CD4-positive, alpha-beta T cell treated with Interleukin-12 subunit alpha and Interleukin-12 subunit beta, for 1 hour (primary cell): ENCODE results near the gene EFNA5.

Source experiments
- DNase-seq: peaks from one replicate; pipeline ENCODE4 v3.0.0-alpha.2; 2020

EFNA5 gene

DNA sequence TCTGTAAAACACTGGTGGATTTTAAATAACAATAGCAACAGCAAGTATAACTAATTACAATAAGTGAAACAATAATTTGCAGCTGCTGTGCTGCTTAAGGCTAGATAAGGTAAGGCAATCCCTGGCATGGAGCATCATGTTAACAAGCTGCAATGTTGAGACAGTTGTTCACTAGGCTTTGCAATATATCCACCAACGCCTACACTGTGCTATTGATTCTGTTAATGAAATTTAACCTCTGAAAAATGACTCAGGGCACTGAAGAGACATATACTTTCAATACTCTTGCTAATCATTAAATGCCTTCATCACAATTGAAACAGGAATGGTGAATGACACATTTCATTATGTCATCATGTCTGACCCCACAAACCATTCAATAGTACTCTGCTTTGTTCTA is 255.0 kb downstream of the EFNA5 start:
- DNase-seq: no peak

DNA sequence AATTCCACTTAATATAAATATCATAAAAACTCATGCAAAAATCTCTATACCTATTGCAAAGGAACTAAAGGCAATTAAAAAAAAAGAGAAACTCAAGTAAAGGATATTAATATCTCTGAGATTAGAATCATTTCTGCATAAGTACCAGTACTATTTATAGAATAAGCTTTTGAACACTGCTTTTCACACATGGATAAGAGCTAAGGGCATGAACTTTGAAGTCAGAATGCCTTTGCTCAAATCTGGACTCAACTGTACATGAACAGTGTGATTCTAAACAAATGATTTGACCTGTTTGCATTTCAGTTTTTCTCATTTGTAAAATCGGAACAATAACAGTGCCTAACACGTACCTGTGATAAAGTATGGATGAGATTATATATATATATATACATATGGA is 255.9 kb downstream of the EFNA5 start:
- no peak for DNase-seq

DNA sequence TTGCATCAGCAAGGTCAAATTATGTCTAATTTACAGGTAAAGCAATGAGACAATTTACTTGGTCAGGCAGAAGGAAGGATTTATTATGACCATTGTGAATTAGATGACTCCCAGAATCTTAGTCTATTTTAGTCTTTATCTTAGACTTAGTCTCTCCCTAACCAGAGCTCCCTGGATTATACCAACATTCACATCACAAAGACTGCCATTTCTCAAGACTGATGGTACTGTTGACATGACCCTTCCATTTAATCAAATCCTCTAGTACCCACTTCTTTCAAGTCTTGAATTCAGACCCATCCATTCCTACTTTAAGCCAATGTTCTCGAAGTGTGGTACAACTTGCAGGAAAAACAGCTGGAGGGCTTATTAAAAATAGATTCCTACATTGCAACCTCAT is 257.0 kb downstream of the EFNA5 start:
- no peak for DNase-seq

DNA sequence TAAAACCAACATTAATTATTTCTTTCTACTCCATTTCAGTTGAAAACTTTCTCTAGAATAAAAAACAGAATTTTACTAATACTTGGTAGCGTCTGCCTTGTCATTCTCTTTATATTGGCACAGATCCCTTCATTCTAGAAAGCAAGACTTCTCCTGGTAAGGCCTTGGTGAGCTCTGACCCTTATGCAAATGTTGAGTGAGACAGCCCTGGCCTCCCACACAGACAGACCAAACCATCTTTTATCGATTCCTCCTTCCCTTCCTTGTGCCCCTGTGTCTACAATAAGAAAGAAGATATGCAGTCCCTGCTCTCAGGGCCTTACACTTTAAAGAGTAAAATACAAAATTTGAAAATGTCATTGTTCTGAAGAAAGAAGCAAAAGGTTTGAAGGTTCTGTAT is 262.2 kb downstream of the EFNA5 start:
- DNase-seq: no peak

DNA sequence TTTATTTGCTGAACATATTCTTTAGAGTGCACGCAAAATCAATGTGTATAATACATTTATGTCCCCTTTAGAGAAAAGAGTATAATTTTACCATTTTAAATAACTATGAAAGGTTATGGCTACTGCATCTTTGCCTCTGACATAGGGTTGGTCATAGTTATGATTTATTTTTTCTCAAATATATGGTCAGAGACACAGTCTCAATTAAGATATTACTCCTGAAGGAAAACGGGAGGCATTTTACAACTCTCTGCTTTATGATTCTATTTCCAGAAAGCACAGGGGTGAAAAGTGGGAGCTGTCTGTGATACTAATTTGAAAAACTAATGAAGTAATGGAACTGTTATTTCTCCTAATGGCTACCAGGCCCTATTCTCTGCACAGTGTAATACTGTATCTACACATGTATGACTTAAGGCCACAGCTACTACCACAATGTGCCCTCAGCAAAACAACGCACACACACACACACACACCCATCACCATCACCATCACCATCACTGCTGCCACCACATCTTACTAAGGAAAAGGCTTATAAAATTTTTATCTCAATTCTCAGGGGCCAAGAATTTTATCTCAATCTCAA is 262.9 kb downstream of the EFNA5 start:
- DNase-seq: no peak

DNA sequence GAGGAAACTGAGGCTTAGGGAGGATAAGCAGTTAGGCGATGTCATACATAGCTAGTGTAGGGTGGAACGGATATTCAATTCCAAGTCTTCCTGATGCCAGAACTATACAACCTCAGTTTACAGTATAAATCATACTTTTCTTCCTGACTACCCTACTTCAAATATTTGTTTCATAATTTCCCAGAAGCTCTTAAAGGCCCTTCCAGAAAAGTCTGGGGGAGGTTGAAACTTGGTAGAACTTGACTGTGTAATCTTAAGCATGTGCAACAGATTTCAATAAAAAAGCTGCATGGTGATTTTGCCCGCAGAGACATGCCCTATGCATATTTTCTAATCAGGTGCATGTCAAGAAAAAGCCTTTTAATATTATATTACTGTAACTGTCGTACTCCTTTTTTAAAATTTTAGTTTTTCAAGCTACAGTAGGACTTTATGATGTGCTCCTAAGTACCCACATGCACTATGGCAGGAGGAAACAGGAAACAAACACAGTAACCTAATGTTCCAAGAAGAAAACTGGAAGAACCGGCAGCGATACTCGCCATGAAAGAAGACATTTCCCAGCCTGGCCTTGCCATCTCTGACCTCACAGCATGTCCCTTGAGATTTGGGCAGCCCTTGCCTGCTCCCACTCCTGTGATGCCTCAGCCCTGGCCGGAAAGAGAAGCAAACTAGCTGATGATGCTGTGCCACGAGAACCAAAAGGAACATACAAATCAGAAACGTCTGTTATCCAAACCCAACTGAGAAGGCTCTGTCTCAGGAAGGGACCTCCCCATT is 266.0 kb downstream of the EFNA5 start:
- no peak for DNase-seq

DNA sequence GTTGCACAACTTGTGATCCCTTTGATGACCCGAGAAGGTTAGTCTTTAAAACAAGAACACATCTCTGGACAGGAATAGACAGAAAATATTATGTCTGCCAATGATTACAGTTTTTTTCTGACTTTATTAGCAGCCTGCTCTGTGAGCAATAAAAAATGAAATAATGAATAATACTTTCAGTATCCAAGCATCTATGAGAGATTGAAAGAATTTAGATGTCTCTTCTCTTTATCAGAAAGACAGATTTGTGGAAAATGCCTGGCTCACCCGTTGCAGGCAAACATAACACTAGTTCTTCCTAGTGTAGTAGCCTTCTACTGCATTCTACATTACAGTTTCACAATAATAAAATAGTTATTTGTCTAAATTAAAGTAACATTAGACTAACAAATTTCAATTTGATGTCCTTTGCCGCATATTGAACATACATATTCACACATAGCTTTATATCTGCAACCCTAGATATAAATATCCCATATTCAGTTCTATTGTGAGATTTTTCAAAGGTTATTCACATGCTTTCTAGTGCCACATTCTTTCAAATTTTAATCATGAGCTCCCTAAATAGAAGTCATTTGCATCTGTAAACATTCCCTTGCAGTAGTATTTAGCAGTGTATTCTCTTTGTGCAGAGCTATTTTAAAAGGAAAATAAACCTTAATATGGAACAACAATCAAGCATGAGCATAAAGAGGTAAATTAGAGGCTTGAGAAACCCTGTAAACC is 267.3 kb downstream of the EFNA5 start:
- DNase-seq: no peak

DNA sequence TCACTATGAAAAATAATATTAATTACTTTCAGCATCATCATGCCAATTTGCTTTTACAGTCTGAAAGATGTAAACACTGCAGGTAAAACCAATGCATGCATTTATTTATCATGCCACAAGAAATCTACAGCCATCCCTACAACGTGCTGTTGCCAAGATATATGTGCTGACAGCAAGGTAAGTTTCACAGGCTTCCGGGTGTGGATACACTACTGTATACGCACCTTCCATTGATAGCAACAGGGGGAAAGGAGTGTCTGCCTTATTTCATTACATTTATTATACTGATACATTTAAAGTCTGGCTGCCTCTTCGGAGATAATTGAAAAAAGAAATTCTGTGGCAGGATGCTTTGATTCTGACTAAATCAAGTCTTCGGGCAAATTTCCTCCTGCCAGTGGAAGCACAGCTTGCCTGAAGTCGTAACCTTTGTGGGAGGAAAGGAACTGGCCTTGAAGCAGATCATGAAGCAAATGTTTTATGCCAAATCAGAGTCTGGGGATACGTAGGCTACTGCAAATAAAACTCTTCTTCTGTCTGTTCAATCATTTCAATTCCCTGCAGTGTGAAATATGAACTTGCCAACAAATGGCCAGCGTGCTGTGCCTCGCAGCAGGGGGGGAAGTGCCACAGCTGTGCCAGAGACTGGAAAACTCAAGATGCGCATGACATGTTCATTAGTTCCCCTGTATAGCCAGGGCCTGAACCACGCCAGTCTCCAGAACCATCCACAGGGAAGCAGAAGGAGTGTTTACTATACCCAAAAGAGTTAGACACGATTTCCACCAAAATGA is 268.1 kb downstream of the EFNA5 start:
- DNase-seq: no peak

DNA sequence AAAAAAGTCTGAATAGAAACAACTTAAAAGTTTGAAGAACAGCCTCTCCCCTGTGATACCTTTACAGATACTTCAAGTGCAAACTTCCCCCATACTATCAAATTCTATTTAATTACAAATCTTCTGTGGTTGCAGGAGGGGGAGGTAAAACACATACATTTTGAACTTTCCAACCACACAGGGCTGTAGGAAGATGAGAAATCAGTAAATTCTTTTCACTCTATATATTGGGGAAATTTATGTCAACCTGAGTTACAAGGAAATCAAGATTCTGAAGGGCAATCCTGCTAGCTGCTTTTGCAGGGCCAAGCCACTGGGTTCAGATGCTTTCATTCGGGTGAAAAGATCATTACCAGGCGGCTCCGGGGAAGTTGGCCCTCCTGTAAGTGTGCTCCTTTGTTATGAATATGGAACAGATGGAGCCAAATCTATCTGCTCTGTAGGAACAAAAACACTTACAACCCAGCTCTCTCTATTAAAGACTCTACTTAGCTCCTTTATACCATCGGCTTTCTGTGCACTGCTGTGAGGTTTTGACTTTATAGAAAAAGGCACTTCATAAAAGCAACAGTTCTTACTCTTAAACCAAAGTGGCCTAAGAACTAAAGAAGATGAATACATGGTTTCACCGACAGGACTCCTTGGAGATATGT is 269.1 kb downstream of the EFNA5 start:
- DNase-seq: no peak

DNA sequence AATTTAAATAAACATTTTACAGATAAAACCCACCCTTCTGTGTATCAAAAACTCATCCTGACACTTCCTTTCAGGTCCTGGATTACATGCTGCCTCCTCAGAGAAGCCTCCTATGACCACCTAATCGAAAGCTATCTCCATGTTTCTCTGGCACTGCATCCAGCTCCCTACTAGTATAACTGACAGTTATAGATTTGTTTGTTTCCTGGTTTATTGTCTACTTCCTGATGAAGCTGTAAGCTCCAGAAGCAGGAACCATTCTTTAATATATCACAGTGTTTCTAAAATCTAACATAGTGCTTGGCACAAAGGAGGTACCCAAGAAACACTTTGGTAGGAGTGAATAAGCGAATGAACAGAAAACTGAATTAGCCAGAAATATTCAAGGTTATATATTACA is 270.4 kb downstream of the EFNA5 start:
- no peak for DNase-seq

DNA sequence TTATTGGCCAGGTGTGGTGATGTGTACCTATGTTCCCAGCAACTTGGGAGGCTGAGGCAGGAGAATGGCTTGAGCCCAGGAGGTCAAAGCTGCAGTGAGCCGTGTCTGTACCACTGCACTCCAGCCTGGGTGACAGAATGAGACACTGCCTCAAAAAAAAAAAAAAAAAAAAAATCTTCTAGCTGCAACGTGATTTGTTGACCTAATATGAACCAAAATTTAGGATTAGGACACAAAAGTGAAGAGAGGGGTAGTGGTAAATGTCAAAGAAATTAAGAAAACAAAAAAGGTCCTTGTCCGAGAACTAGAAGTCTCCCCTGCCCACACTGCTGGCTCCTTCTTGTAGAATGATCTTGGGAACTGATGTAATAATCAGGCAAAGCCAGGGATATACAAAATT is 272.0 kb downstream of the EFNA5 start:
- DNase-seq: no peak

DNA sequence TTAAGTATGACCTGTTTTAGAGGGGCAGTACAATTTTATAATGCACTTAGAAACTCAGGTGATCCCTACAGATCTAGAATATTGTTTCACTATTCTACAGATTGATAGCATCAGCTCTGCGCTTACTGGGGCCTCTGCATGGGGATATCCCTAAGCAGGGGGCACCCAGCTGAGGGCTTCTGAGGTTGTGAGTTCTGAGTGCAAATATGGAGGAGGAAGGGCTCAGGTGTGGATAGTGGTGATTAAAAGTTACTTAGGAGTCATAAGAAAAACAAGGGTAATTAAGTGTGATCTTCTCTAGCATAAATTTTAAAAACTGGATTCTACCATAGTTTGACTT is 274.4 kb downstream of the EFNA5 start:
- no peak for DNase-seq

DNA sequence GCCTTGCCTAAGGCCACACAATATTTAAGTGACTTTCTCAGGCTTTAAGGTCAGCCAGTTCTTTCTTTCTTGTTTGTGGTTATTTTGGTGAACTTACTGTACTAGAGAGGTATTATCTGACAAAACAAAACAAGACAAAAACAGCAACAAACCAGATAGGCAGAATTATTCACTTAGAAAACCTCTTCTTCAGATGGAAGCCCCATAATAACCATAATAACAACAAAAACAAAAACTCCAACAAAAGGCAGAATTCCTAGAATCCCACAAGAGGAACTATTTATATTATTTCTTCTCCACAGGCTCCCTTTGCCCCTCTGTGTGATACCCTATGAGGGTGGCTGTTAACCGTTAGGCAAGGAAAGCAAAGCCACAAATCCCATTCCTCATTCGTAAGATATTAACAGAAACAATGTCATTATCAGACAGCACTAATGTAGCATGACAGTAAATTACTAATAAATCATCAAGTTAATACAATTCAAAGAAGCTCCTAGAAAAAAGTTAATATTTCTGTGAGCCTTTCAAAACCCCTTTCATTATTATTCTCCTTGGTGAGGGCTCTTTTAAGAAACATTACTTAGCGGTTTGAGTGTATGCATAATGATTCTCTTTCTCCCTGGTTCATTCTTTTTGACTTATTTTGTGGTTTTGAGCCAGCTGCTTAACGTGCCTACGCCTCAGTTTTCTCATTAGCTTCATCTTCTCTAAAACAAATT is 274.9 kb downstream of the EFNA5 start:
- no peak for DNase-seq

DNA sequence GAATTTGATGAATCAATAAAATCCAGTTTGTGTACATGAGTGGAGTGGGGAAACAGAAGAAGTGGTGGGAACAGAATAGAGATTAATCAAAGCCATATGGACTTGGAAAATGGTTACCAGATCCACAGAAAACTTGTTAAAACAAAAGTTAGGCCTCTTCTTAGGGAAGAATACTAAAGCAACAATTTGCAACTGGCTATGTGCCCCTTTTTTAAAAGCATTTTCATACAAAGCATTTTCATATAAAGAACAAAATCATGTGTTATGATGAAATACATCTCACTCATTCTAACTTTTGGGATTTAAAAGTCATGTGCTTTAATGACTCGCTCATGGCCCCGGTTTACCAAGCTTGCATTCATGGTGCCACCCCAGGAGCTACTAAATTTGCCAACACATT is 276.9 kb downstream of the EFNA5 start:
- no peak for DNase-seq

DNA sequence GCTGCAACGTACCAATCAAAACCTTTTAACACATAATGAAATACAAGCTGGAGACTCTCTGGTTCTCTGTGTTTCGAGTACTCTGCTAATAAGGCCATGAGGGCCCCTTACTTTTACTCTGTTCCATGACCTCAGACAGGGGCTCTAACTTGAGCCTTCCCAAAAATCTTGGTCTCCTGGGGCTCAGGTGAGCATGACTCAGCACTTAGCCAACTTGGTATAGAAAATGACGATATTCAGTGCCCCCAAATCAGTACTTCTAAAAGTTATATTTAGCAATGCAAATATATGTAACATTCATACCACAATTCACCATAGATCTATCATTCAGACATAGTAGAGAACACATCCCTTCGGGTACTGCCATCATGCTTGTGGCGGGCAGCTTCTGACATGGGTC is 278.9 kb downstream of the EFNA5 start:
- no peak for DNase-seq

DNA sequence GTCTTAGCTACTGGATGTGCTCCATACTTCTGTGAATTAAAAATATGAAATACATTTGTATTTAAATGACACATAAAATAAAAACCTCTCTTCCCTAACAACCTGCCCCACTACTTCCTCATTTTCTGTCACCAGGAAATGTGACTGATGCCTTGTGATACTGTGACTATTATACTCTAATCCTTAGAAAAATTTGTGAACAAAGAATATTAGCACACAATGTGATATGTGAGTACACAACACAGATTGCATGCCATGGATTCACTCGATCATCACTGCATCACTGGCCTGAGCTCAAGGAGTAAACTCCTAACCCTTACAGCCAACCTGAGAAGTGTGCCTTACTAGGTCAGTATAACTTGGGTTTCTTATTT is 281.0 kb downstream of the EFNA5 start:
- no peak for DNase-seq

DNA sequence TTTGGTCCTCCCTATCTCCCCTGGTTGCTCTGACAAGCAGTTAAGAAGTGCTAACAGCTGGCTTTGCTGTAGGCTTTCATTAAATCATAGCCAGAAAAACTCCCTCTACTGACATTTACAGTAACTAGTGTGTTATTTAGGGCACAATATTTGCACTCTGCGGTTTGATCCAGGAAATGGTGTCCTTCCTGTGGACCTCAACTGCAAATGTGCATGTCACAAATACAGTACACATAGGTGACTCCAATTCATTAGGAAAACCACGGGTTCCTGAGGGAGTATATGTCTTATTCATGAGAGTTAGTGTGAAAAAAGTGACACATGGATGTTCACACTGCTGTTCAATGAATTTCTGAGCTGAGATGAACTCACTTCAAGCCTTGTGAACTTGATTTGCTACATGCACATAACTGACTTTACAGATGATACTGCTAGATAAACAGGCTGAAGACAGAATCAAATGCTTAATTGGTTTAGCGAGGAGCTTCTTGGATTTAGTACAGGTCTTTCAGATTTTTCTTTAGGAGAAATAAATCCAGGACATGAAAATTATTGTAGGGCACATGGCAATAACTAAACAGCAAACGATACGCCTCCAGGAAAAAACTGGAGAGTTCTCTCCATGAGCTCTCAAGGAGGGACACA is 281.5 kb downstream of the EFNA5 start:
- peak; percentile 54 for DNase-seq

DNA sequence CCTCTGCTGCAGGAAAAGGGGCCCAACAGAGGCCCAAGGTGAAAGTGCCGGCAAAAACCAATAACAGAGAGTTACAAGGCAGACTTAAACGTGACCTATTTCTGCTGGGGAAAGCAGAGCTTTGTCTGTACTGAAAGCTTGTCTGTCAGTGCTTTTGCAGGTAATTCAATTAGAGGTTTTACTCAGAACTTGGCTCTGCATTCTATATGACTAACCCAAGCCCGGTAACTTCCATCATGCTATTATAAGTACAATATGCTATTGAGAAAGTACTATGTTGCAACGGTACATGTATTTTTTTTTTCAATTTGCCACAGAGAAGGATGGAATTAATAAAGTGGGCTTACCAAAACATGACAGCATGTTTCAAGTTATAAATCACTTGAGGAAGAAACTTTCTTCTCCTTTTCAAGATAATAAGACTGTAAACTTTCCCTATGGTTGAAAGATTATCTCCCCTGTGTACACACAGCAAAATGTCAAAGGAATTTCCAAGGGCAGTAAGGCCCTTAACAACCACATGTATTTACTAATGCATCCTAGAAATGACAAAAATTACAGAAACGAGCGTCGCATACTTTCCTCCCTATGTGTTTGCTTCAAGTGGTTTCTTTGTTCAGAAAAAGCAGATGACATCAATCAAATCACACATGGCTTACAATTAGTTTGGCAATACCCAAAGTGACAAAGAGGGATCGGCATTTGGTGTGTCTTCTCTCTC is 282.4 kb downstream of the EFNA5 start:
- no peak for DNase-seq

DNA sequence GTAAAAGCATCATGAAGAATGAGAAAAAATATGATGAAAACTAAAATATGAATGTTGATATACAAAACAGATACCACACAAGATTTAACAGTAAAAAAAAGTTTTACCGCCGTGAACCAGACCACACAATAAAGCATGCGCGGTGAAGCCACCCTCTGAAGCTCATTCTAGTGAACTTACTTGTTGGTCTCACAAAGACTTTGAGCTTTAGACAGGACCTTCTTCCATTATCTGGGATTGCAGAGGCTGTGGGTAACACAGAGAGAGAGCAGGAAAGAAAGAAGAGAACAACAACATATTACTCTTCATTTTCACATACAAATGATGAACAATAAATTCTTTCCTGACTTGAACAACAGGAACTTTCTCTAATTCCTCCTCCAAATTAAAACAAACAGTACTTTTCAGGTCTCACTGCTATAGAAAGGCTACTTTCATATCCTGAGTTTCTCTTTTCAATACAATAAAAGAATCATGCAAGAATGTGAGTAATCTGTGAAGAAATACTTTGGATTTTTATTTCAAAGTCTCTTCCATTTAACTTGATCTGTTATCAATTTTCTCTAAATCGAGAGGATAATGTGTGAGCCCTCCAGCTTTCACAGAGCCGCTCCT is 283.1 kb downstream of the EFNA5 start:
- DNase-seq: no peak

DNA sequence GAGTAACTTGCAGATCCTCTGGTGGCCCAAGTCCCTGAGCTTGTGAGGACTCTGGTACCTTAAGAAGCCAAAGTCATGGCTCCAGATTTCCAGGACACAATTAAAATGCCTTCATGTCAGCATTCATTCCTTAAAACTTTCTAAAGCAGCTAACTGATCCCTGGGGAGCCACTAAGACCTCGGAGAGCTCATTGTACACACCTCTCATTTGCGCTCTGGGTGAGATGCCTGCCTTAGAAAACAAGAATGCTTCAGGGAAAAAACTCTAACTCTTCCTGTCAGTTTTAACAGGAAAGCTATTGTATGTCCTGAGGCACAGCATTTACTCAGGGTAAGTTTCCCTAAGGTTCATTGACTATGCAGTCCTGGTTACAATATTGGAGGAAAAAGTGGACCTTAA is 285.0 kb downstream of the EFNA5 start:
- DNase-seq: no peak

DNA sequence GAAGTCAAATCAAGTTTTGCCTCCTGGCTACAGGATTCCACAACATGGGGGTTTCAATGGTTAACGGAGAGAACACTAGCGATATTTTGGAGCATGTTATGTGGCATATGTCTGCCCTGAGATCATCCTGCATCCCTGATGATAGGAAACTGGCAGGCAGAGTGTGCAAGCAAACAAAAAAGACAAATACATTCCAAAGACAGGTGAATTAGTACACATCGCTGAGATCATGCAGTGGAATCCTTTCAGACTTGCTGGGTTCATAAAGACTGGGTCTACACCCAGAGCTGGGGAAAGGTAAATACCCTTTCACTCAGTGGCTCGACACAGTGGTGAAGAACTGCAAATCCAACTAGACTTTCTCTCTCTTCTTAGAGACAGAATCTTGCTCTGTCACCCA is 286.5 kb downstream of the EFNA5 start:
- DNase-seq: no peak
